Measurements from ENCODE around the gene SPACA9.
A peak's percentile ranks its signal among the peaks of the same experiment; 100 is the strongest.

The SPACA9 gene

DNA sequence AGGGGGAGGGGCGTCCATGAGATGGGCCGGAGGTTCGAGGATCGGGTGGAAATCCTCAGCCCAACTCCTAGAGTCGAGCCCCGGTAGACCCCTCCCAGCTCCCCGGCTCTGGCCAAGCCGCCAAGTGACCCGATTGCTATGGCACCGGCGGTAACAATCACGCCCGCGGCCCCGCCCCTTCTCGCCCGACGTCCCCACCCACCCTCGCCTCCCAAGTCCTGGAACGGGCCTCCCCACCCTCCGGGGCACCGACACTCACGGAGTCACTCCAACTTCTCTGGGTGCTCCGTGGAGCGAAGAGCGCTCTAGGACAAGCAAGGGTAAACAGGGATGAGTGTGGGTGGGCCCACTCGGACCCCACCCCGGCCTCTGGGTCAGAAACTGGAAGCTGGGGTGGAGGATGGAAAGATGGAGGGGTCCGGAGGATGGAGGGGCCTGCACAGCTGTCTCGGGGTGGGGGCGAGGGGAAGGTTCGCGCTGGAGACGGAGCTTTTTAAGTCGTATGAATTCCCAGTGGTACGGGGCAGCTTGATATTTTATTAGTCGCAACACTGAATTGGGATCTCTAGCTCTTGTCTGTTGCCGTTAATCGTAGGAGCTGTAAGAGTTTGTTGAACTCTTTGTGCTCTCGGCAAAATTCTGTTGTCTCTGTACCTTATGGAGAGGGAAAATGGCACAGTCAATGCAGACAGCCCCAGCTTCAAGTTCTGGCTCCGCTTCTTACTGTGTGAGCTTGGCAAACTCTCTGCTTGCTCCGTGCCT is at the start of gene SPACA9:
Gene SPACA9, plus strand, starts transcription at position 204 of the 762 bp plus-strand sequence. CDS start 5,050 bp downstream, outside the sequence.
- H3K4me3 Mint-ChIP-seq = peak within 1 kb of the TSS; percentile 74

DNA sequence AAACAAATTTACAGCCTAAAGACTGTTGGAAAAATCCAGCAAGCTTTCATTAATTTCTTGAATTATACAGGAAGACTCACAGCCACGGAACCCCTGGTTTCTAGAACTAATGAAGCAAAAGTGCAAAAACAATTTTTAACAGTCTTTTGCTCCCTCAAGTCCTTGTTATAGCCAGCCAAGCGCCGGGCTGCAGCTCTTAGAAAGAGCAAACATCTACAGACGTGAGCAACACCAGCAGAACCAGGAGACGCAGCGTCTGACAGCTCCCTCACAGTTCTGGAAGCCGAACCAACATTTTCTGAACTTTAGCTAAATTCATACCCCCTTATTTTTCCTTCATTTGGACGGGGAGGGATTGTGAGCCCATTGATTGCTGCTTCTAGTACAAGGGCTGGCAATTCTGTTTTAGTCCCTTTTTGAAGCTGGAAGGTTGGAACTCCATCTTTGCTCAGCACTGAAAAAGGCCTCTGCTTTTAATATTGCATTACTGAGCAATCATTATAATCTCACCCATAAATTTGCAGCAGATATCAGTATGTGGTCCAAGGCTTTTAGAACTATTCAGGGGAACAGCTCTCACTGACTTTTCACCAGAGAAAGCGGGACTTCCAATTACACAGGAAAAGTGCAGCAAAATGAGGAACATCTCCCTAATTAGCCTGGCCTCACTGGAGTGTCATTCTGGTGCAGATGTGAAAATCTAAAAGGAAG is 46.4 kb upstream of the SPACA9 start:
- H3K27ac Mint-ChIP-seq = no peak overlapping the region
- peaks cover 8% of the 10 kb centered on the region for H3K27me3 Mint-ChIP-seq (ENCODE audit: low read depth)
- no peak overlapping the region for H3K4me3 Mint-ChIP-seq
- no peaks in the 10 kb centered on the region for H3K36me3 Mint-ChIP-seq (ENCODE audit: low read depth)
- no peaks in the 10 kb centered on the region for H3K9me3 Mint-ChIP-seq
- H3K4me1 Mint-ChIP-seq (ENCODE audit: low read depth) = no peaks in the 10 kb centered on the region

More for the DNA sequence above, at the start of gene SPACA9:
- H3K27ac Mint-ChIP-seq = peak within 1 kb of the TSS; percentile 82
- no peaks in the 10 kb centered on the region for H3K36me3 Mint-ChIP-seq (ENCODE audit: low read depth)
- no peaks in the 10 kb centered on the region for H3K9me3 Mint-ChIP-seq
- H3K4me1 Mint-ChIP-seq (ENCODE audit: low read depth) = peaks cover 18% of the 10 kb centered on the region
- H3K27me3 Mint-ChIP-seq (ENCODE audit: low read depth) = peaks cover 6% of the 10 kb centered on the region

DNA sequence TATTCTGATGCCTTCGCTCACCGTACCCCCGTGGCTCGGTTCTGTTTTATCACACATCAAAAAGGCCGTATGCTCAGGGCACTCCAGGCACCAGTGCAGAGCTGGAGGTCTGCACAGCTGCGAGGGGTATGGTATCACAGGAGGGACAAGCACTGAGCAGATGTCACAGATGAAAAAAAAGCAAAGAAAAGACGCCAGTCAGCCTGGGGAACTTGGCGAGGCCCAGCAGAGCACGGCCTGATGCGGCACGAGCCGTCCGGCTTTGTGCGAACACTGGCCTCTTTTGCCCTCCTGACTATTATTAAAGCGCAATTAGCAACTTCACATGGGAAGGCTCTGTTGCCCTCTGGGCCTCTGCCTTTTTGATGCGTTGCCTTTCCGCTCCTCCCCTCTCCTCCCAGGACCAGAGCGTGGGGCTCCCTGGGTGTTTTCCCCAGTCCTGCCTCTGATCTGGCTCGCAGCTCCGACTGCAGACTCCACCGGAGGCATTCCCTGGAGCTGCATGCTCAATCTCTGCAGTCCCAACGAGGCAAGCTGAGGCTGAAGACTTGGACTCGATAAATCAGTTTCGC is 45.1 kb upstream of the SPACA9 start:
- H3K4me3 Mint-ChIP-seq = no peak overlapping the region
- H3K4me1 Mint-ChIP-seq (ENCODE audit: low read depth) = no peaks in the 10 kb centered on the region
- no peak overlapping the region for H3K27ac Mint-ChIP-seq
- no peaks in the 10 kb centered on the region for H3K36me3 Mint-ChIP-seq (ENCODE audit: low read depth)
- peaks cover 10% of the 10 kb centered on the region for H3K27me3 Mint-ChIP-seq (ENCODE audit: low read depth)
- H3K9me3 Mint-ChIP-seq = no peaks in the 10 kb centered on the region

DNA sequence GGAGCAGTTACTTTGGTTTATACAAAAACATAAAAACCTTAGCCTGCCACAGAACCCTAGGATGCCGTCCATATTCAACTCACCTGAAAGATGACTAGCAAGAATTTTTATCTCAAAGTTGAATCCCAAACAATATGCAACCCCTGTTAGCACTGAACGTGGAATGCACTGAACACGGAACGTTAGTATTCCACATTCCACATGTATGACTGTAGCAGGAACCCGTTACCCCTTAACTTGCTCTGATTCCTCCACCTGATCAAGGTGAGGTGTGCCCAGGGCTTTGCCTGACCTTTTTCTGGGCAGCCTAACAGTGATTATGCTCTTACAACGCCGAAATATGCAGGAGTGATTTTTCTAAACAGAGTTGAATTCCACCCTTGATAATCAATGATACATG is 44.4 kb upstream of the SPACA9 start:
- H3K36me3 Mint-ChIP-seq (ENCODE audit: low read depth) = no peaks in the 10 kb centered on the region
- H3K27ac Mint-ChIP-seq = no peak overlapping the region
- no peaks in the 10 kb centered on the region for H3K9me3 Mint-ChIP-seq
- peaks cover 10% of the 10 kb centered on the region for H3K27me3 Mint-ChIP-seq (ENCODE audit: low read depth)
- no peak overlapping the region for H3K4me3 Mint-ChIP-seq
- no peaks in the 10 kb centered on the region for H3K4me1 Mint-ChIP-seq (ENCODE audit: low read depth)

DNA sequence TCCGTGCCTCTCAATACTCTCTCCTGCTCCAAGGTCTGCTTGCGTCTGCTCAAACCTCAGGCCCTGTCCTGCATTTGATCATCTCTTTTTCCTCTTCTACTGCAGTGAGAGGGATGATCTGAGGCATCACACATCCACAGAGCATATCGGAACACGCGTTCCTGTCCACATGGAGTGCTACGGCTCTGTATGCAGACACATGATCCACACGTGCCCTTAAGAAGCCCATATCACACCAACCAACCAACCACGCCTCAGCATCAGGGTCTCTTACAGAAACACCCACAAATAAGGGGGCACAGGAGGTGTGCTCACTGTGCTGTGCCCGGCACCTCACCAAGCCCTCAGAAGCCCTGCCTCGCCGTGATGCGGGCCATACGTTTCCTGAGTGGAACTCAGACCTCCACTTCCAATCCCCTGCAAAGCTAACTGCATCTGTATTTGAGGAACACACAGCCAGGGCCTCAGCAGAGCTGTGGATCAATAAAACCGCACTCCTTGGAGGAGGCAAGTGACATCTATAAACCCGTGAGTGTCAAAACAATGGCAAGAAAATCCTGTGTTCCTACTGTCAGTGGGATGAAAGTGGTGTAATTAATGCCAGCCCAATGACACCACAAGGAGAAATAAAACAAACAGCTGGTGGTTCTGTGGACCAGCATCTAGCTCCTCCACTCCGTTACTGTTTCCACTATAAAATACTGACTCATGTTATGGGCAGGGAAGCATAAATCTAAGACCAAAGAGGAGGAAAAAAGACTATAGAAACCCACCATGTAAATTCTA is 41.0 kb upstream of the SPACA9 start:
- Mint-ChIP-seq H3K27me3 (ENCODE audit: low read depth) (peaks cover 6% of the 10 kb centered on the region), H3K4me1 (ENCODE audit: low read depth) (no peaks in the 10 kb centered on the region), H3K27ac (no peak overlapping the region), H3K9me3 (no peaks in the 10 kb centered on the region), H3K36me3 (ENCODE audit: low read depth) (no peaks in the 10 kb centered on the region), H3K4me3 (no peak overlapping the region)

DNA sequence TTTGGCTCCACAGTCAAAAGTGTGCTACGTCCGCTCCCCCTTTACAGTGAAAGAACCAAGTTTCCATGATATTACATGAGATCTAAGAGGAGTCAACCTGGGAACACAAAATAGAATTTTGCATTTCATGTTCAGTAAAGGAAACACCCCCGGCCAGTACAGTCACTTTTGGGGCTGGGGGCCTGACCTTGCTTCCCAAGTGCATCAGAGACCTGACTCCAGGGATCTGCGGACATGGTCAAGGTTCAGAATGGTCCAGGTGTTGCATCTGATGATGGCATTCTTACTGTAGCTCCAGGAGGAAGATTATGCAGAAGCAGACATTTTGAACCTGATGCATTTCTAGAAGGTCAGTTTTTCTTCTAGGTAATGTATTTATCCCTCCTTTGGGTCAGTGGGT is 40.4 kb upstream of the SPACA9 start:
- Mint-ChIP-seq H3K4me1 (ENCODE audit: low read depth) (no peaks in the 10 kb centered on the region), H3K4me3 (no peak overlapping the region), H3K9me3 (no peaks in the 10 kb centered on the region), H3K27ac (no peak overlapping the region), H3K27me3 (ENCODE audit: low read depth) (peaks cover 6% of the 10 kb centered on the region), H3K36me3 (ENCODE audit: low read depth) (no peaks in the 10 kb centered on the region)

DNA sequence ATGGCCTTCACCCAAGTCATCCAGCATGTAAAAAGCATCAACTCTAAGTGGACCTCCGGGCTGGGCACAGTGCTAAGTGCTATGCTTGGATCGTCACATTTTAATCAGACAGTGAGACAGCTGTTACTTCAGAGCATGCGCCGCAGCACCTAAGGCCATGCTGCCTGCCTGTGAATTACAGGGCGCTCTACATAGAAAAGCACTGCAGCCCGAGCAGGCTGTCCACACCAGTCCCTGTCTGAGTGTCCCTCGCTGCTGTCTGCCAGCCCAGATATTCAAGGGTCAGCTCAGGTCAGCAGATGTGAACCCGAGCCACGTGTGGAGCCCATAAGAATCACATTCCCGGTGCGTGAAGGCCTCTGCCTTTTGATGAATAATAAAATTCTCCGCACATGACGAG is 37.7 kb upstream of the SPACA9 start:
- H3K4me1 Mint-ChIP-seq (ENCODE audit: low read depth) = no peaks in the 10 kb centered on the region
- H3K27me3 Mint-ChIP-seq (ENCODE audit: low read depth) = peaks cover 3% of the 10 kb centered on the region
- H3K36me3 Mint-ChIP-seq (ENCODE audit: low read depth) = no peaks in the 10 kb centered on the region
- no peaks in the 10 kb centered on the region for H3K9me3 Mint-ChIP-seq
- H3K27ac Mint-ChIP-seq = no peak overlapping the region
- no peak overlapping the region for H3K4me3 Mint-ChIP-seq

DNA sequence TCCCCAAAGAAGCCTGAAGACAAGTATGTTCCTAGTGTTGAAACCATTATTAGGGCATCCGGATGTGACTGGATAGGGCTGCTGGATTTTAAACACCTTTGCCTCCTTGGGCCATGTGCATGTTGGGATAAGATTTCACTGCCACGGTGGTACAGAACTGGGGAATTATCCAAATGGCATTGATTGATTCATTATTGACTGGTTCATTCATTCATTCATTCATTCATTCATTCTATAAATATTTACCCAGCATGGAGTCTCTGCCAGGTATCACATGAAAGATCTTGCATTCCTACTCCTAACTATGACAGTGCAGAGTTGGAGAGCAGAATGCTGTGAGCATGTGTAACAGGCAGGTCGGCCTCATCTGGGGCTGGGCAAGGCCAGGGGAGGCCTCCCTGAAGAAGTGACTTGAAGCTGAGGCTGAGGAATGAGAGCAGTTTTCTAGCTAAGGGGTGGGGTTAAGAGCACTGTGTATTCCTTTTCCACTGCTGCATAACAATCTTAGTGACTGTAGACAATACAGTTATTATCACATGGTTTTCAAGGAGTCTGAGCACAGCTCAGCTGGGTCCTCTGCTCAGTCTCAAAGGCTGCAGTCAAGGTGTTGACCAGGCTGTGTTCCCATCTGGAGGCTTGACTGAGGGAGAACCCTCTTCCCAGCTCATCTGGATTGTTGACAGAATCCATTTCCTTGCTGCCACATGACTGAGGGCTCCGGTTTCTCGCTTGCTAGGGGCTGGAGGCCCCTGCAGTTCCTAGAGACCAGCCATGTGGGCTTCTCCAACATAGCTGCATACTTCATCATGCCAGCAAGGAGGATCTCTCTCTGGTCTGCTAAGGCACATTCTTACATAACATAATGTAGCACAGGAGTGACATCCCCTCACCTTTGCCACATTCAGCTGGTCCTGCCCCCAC is 36.3 kb upstream of the SPACA9 start:
- H3K9me3 Mint-ChIP-seq = no peaks in the 10 kb centered on the region
- no peaks in the 10 kb centered on the region for H3K36me3 Mint-ChIP-seq (ENCODE audit: low read depth)
- peaks cover under 1% of the 10 kb centered on the region for H3K27me3 Mint-ChIP-seq (ENCODE audit: low read depth)
- no peak overlapping the region for H3K4me3 Mint-ChIP-seq
- H3K4me1 Mint-ChIP-seq (ENCODE audit: low read depth) = no peaks in the 10 kb centered on the region
- no peak overlapping the region for H3K27ac Mint-ChIP-seq

DNA sequence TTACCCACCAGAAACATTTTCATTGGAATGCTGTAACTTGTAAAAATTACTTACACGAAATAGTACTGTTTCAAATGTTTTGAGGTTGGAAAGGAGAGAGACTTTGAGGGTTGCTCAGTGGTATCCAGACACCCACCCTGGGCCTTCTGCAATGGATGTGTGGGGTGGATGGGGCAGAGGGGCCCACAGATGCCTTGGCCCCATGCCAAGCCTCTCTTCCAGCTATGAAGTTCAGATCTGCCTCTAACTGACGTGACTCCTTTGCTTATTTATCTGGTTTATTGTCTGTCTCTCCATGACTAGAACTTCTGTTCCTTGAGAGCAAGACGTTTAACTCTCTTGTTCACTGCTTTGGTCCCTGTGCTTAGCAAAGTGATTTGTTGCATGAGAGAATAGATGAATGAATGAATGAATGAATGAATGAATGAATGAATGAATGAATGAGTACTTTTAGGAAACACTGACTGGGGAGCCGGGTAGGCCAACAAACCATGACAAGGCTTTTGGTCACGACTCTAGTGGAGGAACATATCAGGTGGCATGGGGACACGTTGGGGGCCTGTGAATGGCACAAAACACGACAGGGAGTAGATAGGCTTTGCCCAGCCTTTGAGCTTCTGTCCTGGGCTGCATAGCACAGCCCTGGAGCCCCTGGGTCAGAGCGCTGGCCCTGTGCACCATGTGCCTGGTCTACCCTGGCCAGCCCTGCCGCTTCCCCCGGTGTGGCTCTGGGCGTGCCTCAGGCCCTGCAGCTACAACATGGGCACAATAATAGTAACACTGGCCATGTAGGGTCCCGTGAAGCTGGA is 32.4 kb upstream of the SPACA9 start:
- Mint-ChIP-seq H3K4me3 (no peak overlapping the region), H3K27me3 (ENCODE audit: low read depth) (no peaks in the 10 kb centered on the region), H3K36me3 (ENCODE audit: low read depth) (no peaks in the 10 kb centered on the region), H3K27ac (no peak overlapping the region), H3K9me3 (no peaks in the 10 kb centered on the region), H3K4me1 (ENCODE audit: low read depth) (peaks cover 18% of the 10 kb centered on the region)

DNA sequence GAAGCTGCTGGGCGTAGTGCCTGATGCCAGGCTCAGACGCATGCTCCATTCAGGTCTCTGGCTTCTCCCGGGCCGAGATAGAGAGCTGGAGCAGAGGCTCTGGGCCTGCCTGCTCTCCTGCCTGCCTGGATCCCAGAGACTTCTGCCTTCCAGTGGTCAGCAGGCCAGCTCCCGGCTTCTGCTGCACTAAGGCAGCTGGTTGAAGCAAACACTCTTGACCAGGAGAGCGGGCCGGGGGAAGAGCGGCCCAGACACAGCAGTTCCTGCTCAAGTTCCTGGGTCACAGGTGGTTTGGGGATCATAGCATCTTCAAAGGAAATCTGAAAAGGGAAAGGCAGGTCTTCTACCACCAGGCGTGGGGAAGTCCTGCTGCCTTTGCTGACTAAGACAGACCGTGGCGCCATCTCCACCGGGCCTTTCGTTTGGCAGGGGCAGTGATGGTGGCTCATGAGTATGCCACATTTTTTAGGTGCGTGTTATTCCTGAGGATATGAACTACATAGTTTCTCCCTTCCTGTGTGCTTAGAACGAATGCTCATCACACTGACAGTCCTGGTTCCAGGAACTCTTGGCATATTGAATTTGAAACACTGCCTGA is 31.7 kb upstream of the SPACA9 start:
- Mint-ChIP-seq H3K9me3 (no peaks in the 10 kb centered on the region), H3K27ac (no peak overlapping the region), H3K27me3 (ENCODE audit: low read depth) (peaks cover 3% of the 10 kb centered on the region), H3K4me1 (ENCODE audit: low read depth) (peaks cover 18% of the 10 kb centered on the region), H3K36me3 (ENCODE audit: low read depth) (no peaks in the 10 kb centered on the region), H3K4me3 (no peak overlapping the region)

DNA sequence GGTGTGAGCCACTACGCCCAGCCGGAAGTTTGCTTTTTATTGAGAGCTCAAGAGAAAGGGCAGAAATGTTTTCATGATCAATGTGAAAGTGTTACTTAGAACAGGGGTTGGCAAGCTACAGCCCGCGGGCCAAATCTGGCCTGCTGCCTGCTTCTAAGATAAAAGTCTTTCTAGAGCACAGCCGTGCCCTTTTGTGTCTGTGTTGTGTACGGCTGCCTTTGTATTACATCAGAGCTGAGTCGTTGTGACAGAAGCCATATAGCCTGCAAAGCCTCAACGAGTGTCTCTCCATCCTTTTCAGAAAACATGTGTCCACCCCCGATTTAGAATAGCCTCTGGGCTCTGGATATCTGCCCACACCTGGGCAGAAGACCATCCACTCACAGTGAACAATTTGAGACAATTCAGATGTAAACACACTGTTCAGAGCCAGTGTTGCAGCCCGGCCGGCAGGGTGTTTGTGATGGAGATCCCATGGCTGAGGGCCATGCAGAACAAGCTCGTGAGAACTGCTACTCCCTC is 29.5 kb upstream of the SPACA9 start:
- peak overlapping the region; percentile 72 for H3K27ac Mint-ChIP-seq
- no peaks in the 10 kb centered on the region for H3K36me3 Mint-ChIP-seq (ENCODE audit: low read depth)
- peak overlapping the region; percentile 34 for H3K4me3 Mint-ChIP-seq
- no peaks in the 10 kb centered on the region for H3K9me3 Mint-ChIP-seq
- H3K27me3 Mint-ChIP-seq (ENCODE audit: low read depth) = peaks cover 3% of the 10 kb centered on the region
- peaks cover 18% of the 10 kb centered on the region for H3K4me1 Mint-ChIP-seq (ENCODE audit: low read depth)

DNA sequence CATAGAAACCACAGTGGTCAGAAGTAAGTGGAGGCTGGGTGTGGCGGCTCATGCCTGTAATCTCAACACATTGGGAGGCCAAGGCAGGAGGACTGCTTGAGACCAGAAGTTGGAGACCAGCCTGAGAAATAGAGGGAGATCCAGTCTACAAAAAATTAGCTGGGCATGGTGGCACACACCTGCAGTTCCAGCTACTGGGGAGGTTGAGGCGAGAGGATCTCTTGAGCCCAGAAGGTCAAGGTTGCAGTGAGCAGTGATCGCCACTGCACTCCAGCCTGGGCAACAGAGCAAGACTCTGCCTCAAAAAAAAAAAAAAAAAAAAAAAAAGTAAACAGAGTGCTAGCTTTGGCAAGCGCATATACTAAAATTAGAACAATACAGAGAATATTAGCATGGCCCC is 25.2 kb upstream of the SPACA9 start:
- Mint-ChIP-seq H3K36me3 (ENCODE audit: low read depth) (no peaks in the 10 kb centered on the region), H3K4me1 (ENCODE audit: low read depth) (peaks cover 25% of the 10 kb centered on the region), H3K27me3 (ENCODE audit: low read depth) (peaks cover 7% of the 10 kb centered on the region), H3K9me3 (no peaks in the 10 kb centered on the region), H3K27ac (no peak overlapping the region), H3K4me3 (no peak overlapping the region)

Data from T-helper 1 cell treated with Interleukin-12 subunit alpha and Interleukin-12 subunit beta and Interleukin-4 antibody, amounts not matched to agents 30 μg/mL and 1 μg/mL, for 36 hours (primary cell).